HepG2 (cell line): ENCODE data around the gene NCAPD2. TPM values are rescaled to one million over a fixed set of nuclear protein-coding genes. Genes with fewer than 3 reads are reported as not detected.

Experiments
- BCL3 ChIP-seq: sonication (generic); formaldehyde crosslinking; IDR thresholded peaks from 2 replicates; pipeline ENCODE4 v1.5.1; 2020; ENCODE audit warnings: mild to moderate bottlenecking, missing genetic modification reagents, moderate library complexity
- CREM ChIP-seq, 2 experiments: sonication (generic) in 1 of 2; formaldehyde crosslinking in 1 of 2; IDR thresholded peaks; 2 replicates each; pipeline versions ENCODE4 v1.4.0 to v1.6.1; 2016 to 2020; ENCODE audit warnings: antibody characterized with exemption in 1 of 2, mild to moderate bottlenecking in 1 of 2, missing genetic modification reagents in 1 of 2
- HOXA7 ChIP-seq: sonication (generic); formaldehyde crosslinking; IDR thresholded peaks from 2 replicates; pipeline ENCODE4 v1.8.1; 2022; ENCODE audit warnings: mild to moderate bottlenecking, missing genetic modification reagents, moderate library complexity
- JUN ChIP-seq: sonication (generic); formaldehyde crosslinking; IDR thresholded peaks from 2 replicates; pipeline ENCODE4 v1.4.0; 2020; ENCODE audit warnings: mild to moderate bottlenecking, missing genetic modification reagents
- RFXANK ChIP-seq: IDR thresholded peaks from 2 replicates; pipeline ENCODE4 v1.6.1; 2016
- ZNF18 ChIP-seq: sonication (generic); formaldehyde crosslinking; IDR thresholded peaks from 2 replicates; pipeline ENCODE4 v1.8.0; 2022; ENCODE audit warnings: mild to moderate bottlenecking, missing genetic modification reagents; ENCODE audit not compliant: insufficient replicate concordance
- ZSCAN20 ChIP-seq: sonication (generic); formaldehyde crosslinking; IDR thresholded peaks from 2 replicates; pipeline ENCODE4 v1.4.0; 2020; ENCODE audit warnings: missing genetic modification reagents, mild to moderate bottlenecking, borderline replicate concordance
- polyA plus RNA-seq, 8 experiments: library from polyadenylated mRNA; depleted of rRNA in 3 of 8; stranded (reverse) in 7 of 8; unstranded in 1 of 8; fragments of >200 nt; fragmentation: Illumina TruSeq in 4 of 8; extraction: Trizol in 4 of 8; gene quantifications; 2 replicates each; pipeline versions ENCODE4 v1.2.1 to v1.2.3, GENCODE V29; 2011 to 2016; ENCODE audit warnings: low read depth in 4 of 8, missing spikeins in 1 of 8, mixed read lengths in 1 of 8; ENCODE audit not compliant: insufficient read depth in 1 of 8
- total RNA-seq, 5 experiments: library from RNA; depleted of rRNA; stranded (reverse); fragments of >200 nt; fragmentation: Illumina TruSeq; extraction: Trizol; gene quantifications; 2 replicates each; pipeline ENCODE4 v1.2.3, GENCODE V29; 2016; ENCODE audit warnings: low read depth in 1 of 5
- TF ChIP-seq, protein P1 (sequence below): sonication (generic); formaldehyde crosslinking; IDR thresholded peaks from 2 replicates; pipeline ENCODE4 v1.4.0; 2020; ENCODE audit warnings: missing genetic modification reagents
- TF ChIP-seq, protein P2 (sequence below): IDR thresholded peaks from 2 replicates; pipeline ENCODE4 v1.6.1; 2016; ENCODE audit warnings: low read depth, missing genetic modification reagents, missing compliant biosample characterization
- TF ChIP-seq, protein P3 (sequence below): IDR thresholded peaks from 2 replicates; pipeline ENCODE4 v1.4.0; 2020; ENCODE audit warnings: mild to moderate bottlenecking, missing genetic modification reagents

The NCAPD2 gene
- total and polyA plus RNA-seq, 2 of the 13 experiments (the other 11 are each of a cell fraction or from before 2014, with no cell fraction given) = 51.1 to 65.6 TPM

DNA sequence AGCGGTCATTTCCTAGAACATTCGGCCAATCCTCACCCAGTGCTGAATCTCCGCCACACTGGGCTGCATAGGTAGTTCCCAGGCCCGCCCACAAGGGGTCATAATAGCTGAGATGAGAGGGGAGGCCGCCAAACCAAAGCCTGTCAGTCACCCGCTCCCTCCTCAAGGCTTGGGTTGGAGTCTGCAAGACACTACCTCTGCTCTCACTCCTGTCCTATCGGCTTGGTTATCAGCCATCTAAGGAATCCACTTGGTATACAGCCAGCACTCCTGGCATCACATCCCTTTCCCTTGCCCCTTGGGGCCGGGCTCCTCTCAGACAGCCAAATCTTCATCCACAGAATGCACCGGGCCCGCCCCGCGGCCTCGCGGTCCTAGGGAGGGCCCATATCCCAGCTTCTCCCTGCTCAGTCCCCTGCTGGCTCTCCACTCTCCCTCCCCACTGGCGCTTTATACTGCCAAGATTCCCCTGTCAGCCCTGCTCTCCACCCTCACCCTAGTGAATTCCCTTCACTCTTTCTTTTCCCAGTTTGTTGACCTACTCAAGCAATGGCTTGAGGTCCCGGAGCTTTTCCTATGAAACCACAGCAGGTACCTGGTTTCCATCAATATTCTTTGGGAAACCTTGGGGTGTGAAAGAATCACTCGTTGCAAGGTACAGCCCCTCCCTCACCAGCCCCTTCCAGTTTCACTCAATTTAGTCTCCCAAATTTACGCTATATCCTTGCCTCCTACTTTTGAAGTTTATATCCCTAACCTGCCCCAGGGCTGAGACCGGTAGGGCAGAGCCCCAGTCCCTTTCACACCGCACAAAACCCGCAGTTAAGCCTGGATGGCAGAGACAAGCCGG is 60.5 kb downstream of the NCAPD2 start (continued):
- TF ChIP-seq ZNF18 (CRISPR knock-in tag) (no peak), ZSCAN20 (CRISPR knock-in tag) (no peak), HOXA7 (CRISPR knock-in tag) (no peak), JUN (CRISPR knock-in tag) (no peak), RFXANK (CRISPR knock-in tag) (no peak), CREM (IDR thresholded peaks at IDR 0.05) (no peak), CREM (CRISPR knock-in tag; IDR thresholded peaks at IDR 0.05) (no peak), BCL3 (no peak)
- TF ChIP-seq, protein P1, sequence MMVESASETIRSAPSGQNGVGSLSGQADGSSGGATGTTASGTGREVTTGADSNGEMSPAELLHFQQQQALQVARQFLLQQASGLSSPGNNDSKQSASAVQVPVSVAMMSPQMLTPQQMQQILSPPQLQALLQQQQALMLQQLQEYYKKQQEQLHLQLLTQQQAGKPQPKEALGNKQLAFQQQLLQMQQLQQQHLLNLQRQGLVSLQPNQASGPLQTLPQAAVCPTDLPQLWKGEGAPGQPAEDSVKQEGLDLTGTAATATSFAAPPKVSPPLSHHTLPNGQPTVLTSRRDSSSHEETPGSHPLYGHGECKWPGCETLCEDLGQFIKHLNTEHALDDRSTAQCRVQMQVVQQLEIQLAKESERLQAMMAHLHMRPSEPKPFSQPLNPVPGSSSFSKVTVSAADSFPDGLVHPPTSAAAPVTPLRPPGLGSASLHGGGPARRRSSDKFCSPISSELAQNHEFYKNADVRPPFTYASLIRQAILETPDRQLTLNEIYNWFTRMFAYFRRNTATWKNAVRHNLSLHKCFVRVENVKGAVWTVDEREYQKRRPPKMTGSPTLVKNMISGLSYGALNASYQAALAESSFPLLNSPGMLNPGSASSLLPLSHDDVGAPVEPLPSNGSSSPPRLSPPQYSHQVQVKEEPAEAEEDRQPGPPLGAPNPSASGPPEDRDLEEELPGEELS (CRISPR knock-in tag) = no peak
- TF ChIP-seq, protein P2, sequence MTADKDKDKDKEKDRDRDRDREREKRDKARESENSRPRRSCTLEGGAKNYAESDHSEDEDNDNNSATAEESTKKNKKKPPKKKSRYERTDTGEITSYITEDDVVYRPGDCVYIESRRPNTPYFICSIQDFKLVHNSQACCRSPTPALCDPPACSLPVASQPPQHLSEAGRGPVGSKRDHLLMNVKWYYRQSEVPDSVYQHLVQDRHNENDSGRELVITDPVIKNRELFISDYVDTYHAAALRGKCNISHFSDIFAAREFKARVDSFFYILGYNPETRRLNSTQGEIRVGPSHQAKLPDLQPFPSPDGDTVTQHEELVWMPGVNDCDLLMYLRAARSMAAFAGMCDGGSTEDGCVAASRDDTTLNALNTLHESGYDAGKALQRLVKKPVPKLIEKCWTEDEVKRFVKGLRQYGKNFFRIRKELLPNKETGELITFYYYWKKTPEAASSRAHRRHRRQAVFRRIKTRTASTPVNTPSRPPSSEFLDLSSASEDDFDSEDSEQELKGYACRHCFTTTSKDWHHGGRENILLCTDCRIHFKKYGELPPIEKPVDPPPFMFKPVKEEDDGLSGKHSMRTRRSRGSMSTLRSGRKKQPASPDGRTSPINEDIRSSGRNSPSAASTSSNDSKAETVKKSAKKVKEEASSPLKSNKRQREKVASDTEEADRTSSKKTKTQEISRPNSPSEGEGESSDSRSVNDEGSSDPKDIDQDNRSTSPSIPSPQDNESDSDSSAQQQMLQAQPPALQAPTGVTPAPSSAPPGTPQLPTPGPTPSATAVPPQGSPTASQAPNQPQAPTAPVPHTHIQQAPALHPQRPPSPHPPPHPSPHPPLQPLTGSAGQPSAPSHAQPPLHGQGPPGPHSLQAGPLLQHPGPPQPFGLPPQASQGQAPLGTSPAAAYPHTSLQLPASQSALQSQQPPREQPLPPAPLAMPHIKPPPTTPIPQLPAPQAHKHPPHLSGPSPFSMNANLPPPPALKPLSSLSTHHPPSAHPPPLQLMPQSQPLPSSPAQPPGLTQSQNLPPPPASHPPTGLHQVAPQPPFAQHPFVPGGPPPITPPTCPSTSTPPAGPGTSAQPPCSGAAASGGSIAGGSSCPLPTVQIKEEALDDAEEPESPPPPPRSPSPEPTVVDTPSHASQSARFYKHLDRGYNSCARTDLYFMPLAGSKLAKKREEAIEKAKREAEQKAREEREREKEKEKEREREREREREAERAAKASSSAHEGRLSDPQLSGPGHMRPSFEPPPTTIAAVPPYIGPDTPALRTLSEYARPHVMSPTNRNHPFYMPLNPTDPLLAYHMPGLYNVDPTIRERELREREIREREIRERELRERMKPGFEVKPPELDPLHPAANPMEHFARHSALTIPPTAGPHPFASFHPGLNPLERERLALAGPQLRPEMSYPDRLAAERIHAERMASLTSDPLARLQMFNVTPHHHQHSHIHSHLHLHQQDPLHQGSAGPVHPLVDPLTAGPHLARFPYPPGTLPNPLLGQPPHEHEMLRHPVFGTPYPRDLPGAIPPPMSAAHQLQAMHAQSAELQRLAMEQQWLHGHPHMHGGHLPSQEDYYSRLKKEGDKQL (CRISPR knock-in tag) = no peak
- TF ChIP-seq, protein P3, sequence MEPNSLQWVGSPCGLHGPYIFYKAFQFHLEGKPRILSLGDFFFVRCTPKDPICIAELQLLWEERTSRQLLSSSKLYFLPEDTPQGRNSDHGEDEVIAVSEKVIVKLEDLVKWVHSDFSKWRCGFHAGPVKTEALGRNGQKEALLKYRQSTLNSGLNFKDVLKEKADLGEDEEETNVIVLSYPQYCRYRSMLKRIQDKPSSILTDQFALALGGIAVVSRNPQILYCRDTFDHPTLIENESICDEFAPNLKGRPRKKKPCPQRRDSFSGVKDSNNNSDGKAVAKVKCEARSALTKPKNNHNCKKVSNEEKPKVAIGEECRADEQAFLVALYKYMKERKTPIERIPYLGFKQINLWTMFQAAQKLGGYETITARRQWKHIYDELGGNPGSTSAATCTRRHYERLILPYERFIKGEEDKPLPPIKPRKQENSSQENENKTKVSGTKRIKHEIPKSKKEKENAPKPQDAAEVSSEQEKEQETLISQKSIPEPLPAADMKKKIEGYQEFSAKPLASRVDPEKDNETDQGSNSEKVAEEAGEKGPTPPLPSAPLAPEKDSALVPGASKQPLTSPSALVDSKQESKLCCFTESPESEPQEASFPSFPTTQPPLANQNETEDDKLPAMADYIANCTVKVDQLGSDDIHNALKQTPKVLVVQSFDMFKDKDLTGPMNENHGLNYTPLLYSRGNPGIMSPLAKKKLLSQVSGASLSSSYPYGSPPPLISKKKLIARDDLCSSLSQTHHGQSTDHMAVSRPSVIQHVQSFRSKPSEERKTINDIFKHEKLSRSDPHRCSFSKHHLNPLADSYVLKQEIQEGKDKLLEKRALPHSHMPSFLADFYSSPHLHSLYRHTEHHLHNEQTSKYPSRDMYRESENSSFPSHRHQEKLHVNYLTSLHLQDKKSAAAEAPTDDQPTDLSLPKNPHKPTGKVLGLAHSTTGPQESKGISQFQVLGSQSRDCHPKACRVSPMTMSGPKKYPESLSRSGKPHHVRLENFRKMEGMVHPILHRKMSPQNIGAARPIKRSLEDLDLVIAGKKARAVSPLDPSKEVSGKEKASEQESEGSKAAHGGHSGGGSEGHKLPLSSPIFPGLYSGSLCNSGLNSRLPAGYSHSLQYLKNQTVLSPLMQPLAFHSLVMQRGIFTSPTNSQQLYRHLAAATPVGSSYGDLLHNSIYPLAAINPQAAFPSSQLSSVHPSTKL (CRISPR knock-in tag) = 0 out of 2 replicates have a peak, but pooled peaks have one; percentile 33
